HG02943 (cell line): Measurements from ENCODE around the gene MINAR2.
A peak's percentile ranks its signal among the peaks of the same experiment; 100 is the strongest.

Experiments
- ATAC-seq: cut with Tn5 transposase; IDR thresholded peaks from one replicate; pipeline ENCODE4 v1.9.1; 2021; ENCODE audit warnings: mild to moderate bottlenecking, low read depth, moderate library complexity; ENCODE audit not compliant: unreplicated experiment

MINAR2 gene

DNA sequence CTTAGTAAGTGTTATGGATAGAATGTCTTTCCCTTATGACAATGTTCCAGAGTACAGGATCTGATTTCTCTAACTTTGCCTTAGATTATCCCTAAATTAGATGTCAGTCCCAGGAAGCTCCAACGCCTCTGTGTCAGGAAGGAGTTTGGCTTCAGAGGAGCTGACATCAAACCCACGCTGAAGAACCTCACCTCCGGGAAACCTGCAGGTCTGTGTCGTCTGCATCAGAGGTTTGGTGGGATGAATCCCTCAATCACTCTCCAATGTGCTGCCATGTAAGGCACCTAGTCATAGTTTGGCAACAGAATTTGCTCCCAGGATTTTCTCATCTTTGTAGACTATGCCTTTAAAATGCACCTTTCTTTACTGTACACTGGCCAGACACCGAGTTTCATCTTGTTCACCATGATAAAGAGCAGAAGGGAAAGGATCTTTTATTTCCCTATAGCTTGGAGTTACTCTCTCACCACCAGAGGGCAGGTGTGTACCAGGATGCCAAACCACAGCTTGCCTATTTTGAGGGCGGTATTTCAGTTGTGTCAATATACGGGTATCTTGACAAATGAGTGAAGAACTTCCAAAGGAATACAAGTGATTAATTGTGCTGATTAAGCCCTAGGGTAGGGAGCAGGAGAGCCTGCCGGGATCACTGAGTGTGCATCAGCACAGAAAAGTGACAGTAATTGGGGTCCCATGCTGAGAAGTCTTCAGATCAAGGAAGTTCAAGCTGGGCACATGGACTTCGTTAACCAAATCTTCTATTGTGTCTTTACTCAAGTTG is 23.4 kb downstream of the MINAR2 start:
- ATAC-seq: peak; percentile 67

DNA sequence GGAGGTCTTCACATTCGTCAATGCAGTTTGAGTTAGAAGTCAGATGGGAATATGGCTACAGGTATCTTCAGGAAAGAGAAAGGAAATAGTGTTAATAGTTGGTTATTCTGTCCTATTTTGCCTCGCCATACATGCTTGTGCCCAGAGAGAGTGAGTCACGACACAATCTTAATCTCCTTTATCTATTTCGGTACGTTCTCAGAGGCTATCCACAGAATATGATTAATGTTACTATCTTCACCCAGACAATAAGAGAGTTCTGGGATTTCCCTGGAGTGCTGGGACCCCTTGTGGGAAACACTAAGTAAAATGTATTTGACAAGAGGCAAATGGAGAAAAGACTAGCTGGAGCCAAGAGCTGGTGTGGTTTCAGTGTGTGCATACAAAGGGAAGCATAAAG is 25.5 kb downstream of the MINAR2 start:
- no peak for ATAC-seq

DNA sequence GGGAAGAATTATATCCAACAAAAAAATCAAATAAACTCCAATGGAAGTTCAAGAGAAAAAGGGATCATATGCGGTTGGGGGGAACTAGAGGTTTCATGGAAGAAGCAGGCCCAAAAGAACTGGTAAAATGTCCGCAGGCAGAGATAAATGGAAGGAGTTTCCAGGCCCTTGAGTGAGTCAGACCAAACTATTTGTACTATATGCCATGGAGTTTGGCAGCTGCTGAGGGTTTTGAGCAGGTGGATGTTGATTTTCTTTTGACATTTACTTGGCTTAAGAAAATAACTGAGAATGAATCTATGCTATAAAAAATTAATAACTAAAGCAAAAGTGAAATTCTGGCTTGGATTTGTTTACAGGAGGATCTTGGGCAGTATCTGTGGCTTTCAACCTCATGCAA is 33.7 kb downstream of the MINAR2 start:
- ATAC-seq: no peak

DNA sequence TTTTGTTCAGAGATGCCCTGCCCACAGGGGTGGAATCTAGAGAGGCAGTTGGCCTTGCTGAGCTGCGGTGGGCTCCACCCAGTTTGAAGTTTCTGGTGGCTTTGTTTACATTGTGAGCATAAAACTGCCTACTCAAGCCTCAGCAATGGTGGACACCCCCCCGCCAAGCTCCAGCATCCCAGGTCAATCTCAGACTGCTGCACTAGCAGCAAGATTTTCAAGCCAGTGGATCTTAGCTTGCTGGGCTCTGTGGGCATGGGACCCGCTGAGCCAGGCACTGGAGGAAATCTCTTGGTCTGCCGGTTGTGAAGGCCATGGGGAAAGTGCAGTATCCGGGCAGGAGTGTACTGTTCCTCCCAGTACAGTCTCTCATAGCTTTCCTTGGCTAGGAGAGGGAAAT is 55.5 kb downstream of the MINAR2 start:
- ATAC-seq: no peak

DNA sequence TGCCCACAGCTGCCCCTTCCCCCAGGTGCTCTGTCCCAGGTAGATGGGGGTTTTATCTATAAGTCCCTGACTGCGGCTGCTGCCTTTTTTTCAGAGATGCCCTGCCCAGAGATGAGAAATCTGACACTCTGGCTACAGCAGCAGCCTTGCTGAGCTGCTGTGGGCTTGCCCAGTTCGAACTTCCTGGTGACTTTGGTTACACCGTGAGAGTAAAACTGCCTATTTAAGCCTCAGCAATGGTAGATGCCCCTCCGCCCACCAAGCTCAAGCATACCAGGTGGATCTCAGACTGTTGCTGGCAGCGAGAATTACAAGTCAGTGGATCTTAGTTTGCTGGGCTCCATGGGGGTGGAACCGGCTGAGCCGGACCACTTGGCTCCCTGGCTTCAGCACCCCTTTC is 56.8 kb downstream of the MINAR2 start:
- ATAC-seq: no peak

DNA sequence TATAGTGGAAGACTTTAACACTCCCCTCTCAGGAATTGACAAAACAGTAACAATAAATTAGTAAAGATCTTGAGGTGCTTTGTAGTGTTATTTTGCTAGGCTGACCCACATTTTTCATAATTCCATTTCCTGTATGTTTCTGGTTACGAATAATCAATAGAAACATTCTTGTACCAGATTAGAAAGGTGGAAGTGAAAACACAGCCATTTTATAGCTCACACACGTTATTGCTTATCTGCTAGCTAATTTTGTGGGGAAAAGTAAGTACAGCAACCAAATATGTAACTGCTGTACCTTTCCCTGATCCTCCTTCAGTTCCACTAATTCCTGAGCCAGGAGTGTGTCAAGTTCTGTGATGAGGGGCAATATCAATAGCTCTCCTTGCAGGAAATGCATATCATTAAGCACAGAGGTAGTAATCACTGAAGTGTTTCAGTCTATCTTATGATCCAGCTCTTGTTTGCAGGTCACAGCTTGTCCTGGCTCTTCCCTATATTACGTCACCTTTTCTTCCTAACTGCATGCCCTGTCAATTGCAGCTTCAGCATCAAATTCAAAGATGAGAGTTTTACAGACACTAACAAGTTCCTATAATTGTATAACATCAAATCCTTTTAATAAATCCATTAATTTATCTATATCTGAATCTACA is 59.4 kb downstream of the MINAR2 start:
- ATAC-seq: no peak
